H1 (cell line): Measurements from ENCODE around the gene SBK2.

Source experiments
- GABPA ChIP-seq: IDR thresholded peaks from 2 replicates; pipeline ENCODE4 v1.6.1; 2011; ENCODE audit warnings: mild to moderate bottlenecking, low read length, moderate library complexity, borderline replicate concordance; ENCODE audit not compliant: insufficient read depth
- RNF2 ChIP-seq: fragments of 200-900, 300-1000 bp; sonication (generic); IDR thresholded peaks from 2 replicates; pipeline ENCODE4 v1.7.1; 2016; ENCODE audit warnings: borderline replicate concordance, low read depth, mild to moderate bottlenecking, antibody characterized with exemption, low read length; ENCODE audit not compliant: poor library complexity, severe bottlenecking; ENCODE audit errors: missing control alignments

- TF ChIP-seq GABPA, result no peak
- TF ChIP-seq RNF2, result no peak
Measured at GRCh38 chr19:55550321-55550650, 13.4 kb upstream of the SBK2 start.
